Dedifferentiated amniotic fluid mesenchymal stem cell (primary cell): ENCODE results near the gene ATAD3A.
"Not testable (repeated sequence)": the region's sequence is repeated elsewhere in the genome, so short reads cannot be mapped to it uniquely, and the experiment has no call there.

Experiments
- DNase-seq: peaks from one replicate; pipeline ENCODE4 v3.0.0-alpha.2; 2016; ENCODE audit errors: extremely low spot score

Gene ATAD3A

GRCh38 chr1:1511533-1512285 lies at the start of gene ATAD3A:
Gene ATAD3A, plus strand, starts transcription at chr1:1512162. Its CDS starts 107 bp downstream, at chr1:1512269.
- DNase-seq: peak; percentile 94

- DNase-seq: no peak
These were observed 49.5 kb upstream of the ATAD3A start for GRCh38 chr1:1462318-1462966.

GRCh38 chr1:1463312-1463711 lies 48.6 kb upstream of the ATAD3A start:
- DNase-seq: no peak

- DNase-seq: not testable (repeated sequence)
These were observed 43.6 kb upstream of the ATAD3A start for GRCh38 chr1:1468196-1468985.

- no peak for DNase-seq
These were observed 41.2 kb upstream of the ATAD3A start for GRCh38 chr1:1470626-1471388.

- DNase-seq: peak; percentile 86
These were observed 40.4 kb upstream of the ATAD3A start, which contains the start of gene ATAD3B for GRCh38 chr1:1471389-1472052. Gene ATAD3B, plus strand, starts transcription at chr1:1471765. Its CDS starts 120 bp downstream, at chr1:1471885.

- DNase-seq: not testable (repeated sequence)
These were observed 39.7 kb upstream of the ATAD3A start for GRCh38 chr1:1472053-1472876.

GRCh38 chr1:1476011-1476410 lies 36.0 kb upstream of the ATAD3A start:
- not testable (repeated sequence) for DNase-seq

GRCh38 chr1:1477206-1477605 lies 34.8 kb upstream of the ATAD3A start:
- DNase-seq: no peak

GRCh38 chr1:1479547-1480487 lies 32.1 kb upstream of the ATAD3A start:
- no peak for DNase-seq

GRCh38 chr1:1480488-1480867 lies 31.5 kb upstream of the ATAD3A start:
- not testable (repeated sequence) for DNase-seq

- not testable (repeated sequence) for DNase-seq
These were observed 30.2 kb upstream of the ATAD3A start for GRCh38 chr1:1481811-1482210.

- no peak for DNase-seq
These were observed 29.1 kb upstream of the ATAD3A start for GRCh38 chr1:1482856-1483255.

GRCh38 chr1:1483714-1484113 lies 28.2 kb upstream of the ATAD3A start:
- DNase-seq: no peak

- not testable (repeated sequence) for DNase-seq
These were observed 26.8 kb upstream of the ATAD3A start for GRCh38 chr1:1484976-1485750.

GRCh38 chr1:1485755-1486317 lies 26.1 kb upstream of the ATAD3A start:
- not testable (repeated sequence) for DNase-seq

GRCh38 chr1:1487701-1488100 lies 24.3 kb upstream of the ATAD3A start:
- DNase-seq: no peak

GRCh38 chr1:1489231-1489630 lies 22.7 kb upstream of the ATAD3A start:
- DNase-seq: no peak
